ENCODE results near the gene GRK5. TPM values are rescaled to one million over a fixed set of nuclear protein-coding genes. Genes with fewer than 3 reads are reported as not detected.

GRK5 gene
- total RNA-seq, 4 donors from 2014 or later, result 43.5 to 61.7 (median 48.9) TPM

DNA sequence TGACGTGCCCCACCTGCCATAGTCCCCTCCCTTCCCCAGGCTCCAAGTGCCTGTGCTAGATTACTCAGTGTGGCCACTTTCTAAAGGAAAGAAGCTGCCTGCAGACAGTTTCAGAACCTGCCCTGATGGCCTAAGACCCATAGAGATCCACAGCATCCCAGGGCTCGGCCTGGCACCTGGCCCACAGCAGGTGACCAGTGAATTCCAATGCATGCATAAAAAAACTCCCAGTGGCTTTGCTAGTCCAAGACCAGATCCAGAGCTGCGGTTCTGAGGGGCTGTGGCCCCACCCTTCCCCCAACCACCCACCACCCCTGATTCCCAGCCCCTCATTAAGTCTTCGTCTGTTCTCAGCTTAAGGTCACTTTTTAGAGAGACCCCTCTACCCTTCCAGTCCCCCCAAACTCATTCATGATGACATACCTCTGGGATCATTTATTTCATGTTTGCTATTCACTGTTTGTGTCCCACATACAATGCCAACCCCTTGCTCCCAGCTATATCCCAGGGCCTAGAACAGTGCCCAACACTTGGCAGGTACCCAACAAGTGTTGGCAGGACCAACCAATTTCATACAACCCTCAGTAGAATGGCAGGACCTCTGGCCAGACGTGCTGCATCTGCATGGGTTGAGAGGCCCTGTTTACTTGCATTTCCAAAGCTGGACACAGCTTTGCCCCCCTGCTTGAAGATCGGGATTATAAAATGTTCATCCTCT is 217.0 kb downstream of the GRK5 start:
- WGBS, 2 donors, result 69 to 70% methylated on average over 6 of the region's 6 CpGs
- Histone ChIP-seq H3K4me1 (peaks cover 0 to 21% (median 15%) of the 10 kb centered on the region in 4 donors), H3K36me3 (peaks cover 0 to 66% (median 26%) of the 10 kb centered on the region in 3 donors), H3K9me3 (no peaks in the 10 kb centered on the region), H3K4me3 (no peak overlapping the region), H3K27ac (no peak overlapping the region), H3K27me3 (no peaks in the 10 kb centered on the region)
- TF ChIP-seq POLR2A (IDR thresholded peaks at IDR 0.05) (no peak), EP300 (IDR thresholded peaks at IDR 0.05) (no peak)
- TF ChIP-seq, protein P1, sequence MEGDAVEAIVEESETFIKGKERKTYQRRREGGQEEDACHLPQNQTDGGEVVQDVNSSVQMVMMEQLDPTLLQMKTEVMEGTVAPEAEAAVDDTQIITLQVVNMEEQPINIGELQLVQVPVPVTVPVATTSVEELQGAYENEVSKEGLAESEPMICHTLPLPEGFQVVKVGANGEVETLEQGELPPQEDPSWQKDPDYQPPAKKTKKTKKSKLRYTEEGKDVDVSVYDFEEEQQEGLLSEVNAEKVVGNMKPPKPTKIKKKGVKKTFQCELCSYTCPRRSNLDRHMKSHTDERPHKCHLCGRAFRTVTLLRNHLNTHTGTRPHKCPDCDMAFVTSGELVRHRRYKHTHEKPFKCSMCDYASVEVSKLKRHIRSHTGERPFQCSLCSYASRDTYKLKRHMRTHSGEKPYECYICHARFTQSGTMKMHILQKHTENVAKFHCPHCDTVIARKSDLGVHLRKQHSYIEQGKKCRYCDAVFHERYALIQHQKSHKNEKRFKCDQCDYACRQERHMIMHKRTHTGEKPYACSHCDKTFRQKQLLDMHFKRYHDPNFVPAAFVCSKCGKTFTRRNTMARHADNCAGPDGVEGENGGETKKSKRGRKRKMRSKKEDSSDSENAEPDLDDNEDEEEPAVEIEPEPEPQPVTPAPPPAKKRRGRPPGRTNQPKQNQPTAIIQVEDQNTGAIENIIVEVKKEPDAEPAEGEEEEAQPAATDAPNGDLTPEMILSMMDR (IDR thresholded peaks at IDR 0.05), result no peak
- no peak for DNase-seq (ENCODE audit: low spot score in 2 of 2)

DNA sequence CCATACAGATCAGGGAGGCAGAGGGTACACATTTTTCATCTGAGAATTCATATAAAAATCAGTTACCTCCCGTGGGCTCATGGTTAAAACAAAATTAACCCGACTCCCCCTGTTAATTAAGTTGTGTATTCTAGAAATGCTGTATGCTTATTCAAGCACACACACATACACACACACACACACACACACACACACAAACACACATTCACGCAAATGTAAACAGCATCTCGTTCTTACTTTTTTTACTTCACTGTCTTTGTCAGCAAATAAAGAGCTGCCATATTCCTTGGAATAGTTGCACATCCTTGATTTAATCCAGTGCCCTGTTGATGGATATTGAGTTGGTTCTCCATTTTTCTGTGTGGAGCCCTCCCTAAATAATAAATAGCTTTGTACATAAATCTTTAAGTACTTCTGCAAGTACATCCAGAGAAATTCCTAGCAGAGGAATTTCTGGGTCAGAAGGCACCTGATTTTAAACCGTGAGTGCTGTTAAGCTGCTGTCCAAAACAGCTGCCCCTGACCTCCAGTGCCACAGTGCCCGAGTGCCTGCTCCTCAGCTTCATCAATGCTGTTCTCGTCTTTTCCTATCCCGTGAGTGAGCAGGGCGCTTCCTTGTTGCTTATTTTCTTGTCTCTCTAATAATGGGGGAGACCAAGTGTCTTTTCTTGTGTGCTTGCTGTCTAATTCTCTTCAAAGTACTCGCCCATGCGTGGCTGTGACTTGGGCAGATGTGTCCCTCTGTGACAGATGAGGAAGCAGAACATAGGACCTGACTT is 217.9 kb downstream of the GRK5 start:
- Histone ChIP-seq H3K4me3 (no peak overlapping the region), H3K9me3 (no peaks in the 10 kb centered on the region), H3K36me3 (peaks cover 0 to 75% (median 26%) of the 10 kb centered on the region in 3 donors), H3K27me3 (no peaks in the 10 kb centered on the region), H3K27ac (no peak overlapping the region), H3K4me1 (peaks cover 0 to 21% (median 15%) of the 10 kb centered on the region in 4 donors)
- no peak for DNase-seq (ENCODE audit: low spot score in 2 of 2)
- WGBS, 2 donors, result 70 to 78% methylated on average over 11 of the region's 11 CpGs
- TF ChIP-seq, protein P1 (IDR thresholded peaks at IDR 0.05), result no peak
- TF ChIP-seq EP300 (IDR thresholded peaks at IDR 0.05), result no peak
- TF ChIP-seq POLR2A (IDR thresholded peaks at IDR 0.05), result no peak

- Histone ChIP-seq H3K4me3 (no peak overlapping the region), H3K9me3 (no peaks in the 10 kb centered on the region), H3K27ac (no peak overlapping the region), H3K36me3 (peaks cover 0 to 80% (median 26%) of the 10 kb centered on the region in 3 donors), H3K27me3 (no peaks in the 10 kb centered on the region), H3K4me1 (peaks cover 0 to 19% (median 14%) of the 10 kb centered on the region in 4 donors)
- 78 to 89% methylated on average over 9 of the region's 9 CpGs for WGBS, 2 donors
- DNase-seq (ENCODE audit: low spot score in 2 of 2), result no peak
- TF ChIP-seq EP300 (IDR thresholded peaks at IDR 0.05) (no peak), POLR2A (IDR thresholded peaks at IDR 0.05) (no peak)
- TF ChIP-seq, protein P1 (IDR thresholded peaks at IDR 0.05), result no peak
These were observed 218.5 kb downstream of the GRK5 start for GRCh38 chr10:119425881-119426170.

DNA sequence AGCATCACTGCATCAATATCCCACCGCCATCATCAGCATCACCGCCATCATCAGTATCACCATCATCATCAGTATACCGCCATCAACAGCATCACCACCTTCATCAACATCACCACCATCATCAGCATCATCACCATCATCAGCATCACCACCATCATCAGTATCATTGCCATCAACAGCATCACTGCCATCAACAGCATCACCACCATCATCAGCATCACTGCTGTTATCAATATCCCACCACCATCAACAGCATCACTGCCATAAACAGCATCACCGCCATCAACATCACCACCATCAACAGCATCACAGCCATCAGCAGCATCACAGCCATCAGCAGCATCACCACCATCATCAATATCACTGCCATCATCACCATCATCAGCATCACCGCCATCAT is 219.3 kb downstream of the GRK5 start:
- 93 to 95% methylated on average over 5 of the region's 5 CpGs for WGBS, 2 donors
- no peak for DNase-seq (ENCODE audit: low spot score in 2 of 2)
- H3K36me3 ChIP-seq, result peaks cover 3 to 89% (median 26%) of the 10 kb centered on the region in 3 donors

More for the DNA sequence above, 219.3 kb downstream of the GRK5 start:
- Histone ChIP-seq H3K4me3 (no peak overlapping the region), H3K27me3 (no peaks in the 10 kb centered on the region), H3K9me3 (no peaks in the 10 kb centered on the region), H3K27ac (no peak overlapping the region), H3K4me1 (peaks cover 0 to 10% (median 6%) of the 10 kb centered on the region in 4 donors)
- TF ChIP-seq, protein P1 (IDR thresholded peaks at IDR 0.05), result no peak
- TF ChIP-seq POLR2A (IDR thresholded peaks at IDR 0.05) (no peak), EP300 (IDR thresholded peaks at IDR 0.05) (no peak)

All from tibial nerve (tissue), 4 donors.